ENCODE measurements around the gene ZNF583.

The ZNF583 gene

DNA sequence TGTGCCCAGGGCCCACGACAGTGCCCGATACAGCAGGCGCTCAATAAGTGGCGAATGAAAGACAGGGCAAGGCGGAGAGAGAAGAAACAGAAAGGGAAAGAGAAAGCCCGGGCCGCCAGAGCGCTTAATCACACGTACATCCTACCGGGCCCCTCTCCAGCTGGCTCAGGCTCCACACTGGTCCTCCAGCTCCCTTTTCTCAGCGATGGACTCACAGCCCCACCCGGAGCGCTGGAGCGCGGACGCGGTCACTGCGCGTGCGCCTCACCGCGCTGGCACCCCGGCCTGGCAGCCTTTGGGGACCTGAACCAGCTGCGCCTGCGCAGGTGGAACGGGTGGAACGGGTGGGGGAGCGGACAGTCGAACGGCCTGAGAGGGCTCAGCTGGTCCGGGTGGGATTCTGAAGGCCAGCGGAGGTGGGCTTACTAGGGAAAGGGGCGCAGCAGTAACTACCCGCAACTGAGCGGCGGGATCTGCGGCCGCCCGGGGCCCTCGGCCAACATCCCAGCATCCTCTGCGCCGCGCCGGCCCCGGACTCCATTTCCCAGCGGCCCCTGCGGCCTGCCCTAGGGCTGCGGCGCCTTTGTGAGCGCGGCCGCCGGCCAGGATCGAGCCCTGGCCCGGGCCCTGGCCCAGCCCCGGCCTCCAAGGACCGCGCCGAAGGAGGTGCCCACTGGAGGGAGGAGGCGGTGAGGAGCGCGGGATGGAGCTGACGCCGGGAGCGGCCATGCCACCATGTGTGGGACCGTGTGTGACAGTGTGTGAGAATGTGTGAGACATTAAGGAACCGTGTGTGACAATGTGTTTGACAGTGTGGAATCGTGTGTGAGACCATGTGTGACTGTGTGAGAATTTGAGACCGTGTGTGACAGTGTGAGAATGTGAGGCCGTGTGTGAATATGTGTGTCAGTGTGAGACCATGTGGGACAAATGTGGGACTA is at the start of gene ZNF583:
TSS of gene ZNF583 (plus strand) at position 569 of the 941 bp plus-strand sequence. CDS start 2,783 bp downstream, outside the sequence.
- DNase-seq = peak; percentile 92 to 94

DNA sequence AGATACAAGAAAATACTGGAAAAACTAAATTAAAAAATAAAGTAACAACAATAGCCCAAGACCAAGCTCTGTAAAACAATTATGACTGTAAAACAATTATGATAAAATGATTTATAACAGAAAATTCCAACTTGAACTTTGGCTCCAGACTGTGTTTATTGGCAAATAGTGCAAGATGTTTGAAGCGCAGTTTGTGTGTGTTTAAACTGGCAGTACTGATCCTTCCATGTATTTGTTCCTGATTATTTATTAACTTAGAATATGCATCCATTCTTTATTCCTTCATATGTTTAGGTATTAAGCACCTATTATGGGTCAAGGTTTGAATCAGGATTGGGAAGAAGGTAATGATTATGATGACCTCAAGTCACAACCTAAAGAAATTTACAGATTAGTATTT is 48.6 kb upstream of the ZNF583 start:
- DNase-seq = no peak

DNA sequence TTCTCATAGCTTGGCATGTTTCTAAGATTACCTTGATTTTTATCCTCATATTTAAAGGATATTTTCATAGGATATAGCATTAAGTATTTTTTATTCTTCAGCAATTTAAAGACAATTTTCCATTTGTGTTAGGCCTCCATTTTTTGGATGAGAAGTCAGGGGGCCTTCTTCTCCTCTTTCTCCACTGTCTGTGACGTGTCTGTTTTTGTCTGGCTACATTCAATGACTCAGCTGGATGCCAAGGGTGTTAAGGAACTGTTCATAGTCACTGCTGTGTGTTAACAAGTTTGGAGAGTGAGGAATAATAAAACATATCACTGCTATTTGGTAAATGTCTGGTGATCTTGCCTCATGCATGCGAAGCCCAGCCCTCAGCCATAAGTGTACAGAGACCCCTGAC is 47.2 kb upstream of the ZNF583 start:
- no peak for DNase-seq

DNA sequence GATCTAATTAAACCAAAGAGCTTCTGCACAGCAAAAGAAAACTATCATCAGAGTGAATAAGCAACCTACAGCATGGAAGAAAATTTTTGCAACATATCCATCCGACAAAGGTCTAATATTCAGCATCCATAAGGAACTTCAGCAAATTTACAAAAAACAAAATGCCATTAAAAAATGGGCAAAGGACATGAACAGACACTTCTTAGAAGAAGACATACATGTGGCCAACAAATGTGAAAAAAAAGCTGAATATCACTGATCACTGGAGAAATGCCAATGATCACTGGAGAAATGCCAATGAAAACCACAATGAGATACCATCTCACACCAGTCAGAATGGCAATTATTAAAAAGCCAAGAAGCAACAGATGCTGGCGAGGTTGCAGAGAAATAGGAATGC is 43.3 kb upstream of the ZNF583 start:
- DNase-seq = no peak

DNA sequence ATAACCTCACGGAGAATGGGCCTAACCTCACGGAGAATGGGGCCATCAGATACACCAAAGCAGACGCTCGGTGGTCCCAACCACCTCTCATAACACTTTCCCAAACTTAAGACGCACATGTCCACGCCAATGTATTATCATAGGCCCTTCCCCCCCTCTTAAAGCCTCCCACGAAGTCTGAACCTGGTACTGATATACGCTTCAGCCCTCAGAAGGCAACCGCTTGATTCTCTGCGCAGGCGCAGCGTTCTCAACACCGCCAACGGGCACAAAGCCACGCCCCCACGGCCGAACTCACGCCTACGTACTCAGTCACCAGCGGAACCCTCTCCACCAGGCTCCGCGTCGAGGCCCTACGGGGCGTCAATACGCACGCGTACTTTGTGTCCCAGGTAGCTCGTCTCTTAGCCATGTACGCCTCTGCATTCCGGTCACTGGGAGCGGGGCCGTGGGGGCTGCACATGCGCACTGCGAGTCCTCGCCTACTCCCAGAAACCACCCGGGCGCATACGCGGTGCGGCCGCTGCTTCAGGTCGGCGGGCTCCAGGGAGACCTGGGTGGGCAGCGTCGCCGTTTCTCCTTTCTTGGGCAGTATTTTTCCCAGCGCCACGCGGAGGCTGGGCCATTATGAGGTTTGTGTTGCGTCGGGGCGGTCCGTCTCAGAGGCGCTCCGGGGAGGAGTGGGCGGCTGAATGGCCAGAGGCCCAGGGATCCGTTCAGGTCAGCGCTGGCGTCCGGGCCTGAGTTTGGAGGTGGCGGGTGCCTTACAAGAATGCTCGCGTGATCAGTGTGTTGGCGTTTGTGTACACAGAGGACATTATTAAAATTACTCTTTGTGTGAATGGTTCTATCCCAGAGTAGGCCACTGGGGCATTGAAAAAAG is 36.1 kb upstream of the ZNF583 start:
- peak; percentile 82 to 93 for DNase-seq

GRCh38 chr19:56369886-56370676 is 34.1 kb upstream of the ZNF583 start:
- DNase-seq = no peak

- no peak for DNase-seq
These were observed 31.9 kb upstream of the ZNF583 start for GRCh38 chr19:56372281-56372680.

GRCh38 chr19:56377105-56377924 is 26.8 kb upstream of the ZNF583 start:
- no peak for DNase-seq

- no peak for DNase-seq
These were observed 20.1 kb upstream of the ZNF583 start for GRCh38 chr19:56383826-56384605.

GRCh38 chr19:56393119-56394012 is 10.8 kb upstream of the ZNF583 start, which contains the start of gene ZNF582:
ZNF582 (minus strand) TSS chr19:56393534; CDS start chr19:56391752, 1,782 bp downstream.
- DNase-seq = peak; percentile 96

DNA sequence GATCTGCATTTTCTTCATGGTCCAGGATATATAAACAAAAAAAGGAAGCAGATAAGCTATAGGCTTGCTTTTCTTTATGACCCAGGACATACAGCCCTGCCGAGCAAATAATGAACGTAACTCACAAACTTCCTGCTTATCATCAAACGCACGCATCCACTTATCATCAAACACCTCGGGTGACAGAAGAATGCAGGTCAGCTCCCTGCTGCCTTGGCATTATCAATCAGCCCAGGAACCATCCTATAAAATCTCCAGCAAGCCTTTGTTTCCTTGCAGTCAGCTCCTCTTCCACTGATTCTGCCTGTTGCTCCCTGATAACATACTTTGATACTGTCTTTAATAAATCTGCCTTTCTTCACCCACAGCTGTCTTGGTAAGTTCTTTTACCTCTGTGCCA is 5.3 kb upstream of the ZNF583 start:
- DNase-seq = no peak

GRCh38 chr19:56400485-56400884 is 3.6 kb upstream of the ZNF583 start:
- DNase-seq = no peak

GRCh38 chr19:56403261-56403660 is 871 bp upstream of the ZNF583 start:
- DNase-seq = no peak

- peak; percentile 13 to 25 for DNase-seq
These were observed 549 bp downstream of the ZNF583 start for GRCh38 chr19:56404705-56405056.

GRCh38 chr19:56405062-56405461 is 930 bp downstream of the ZNF583 start:
- DNase-seq = no peak

- no peak for DNase-seq
These were observed 19.3 kb downstream of the ZNF583 start for GRCh38 chr19:56423276-56423984.

DNA sequence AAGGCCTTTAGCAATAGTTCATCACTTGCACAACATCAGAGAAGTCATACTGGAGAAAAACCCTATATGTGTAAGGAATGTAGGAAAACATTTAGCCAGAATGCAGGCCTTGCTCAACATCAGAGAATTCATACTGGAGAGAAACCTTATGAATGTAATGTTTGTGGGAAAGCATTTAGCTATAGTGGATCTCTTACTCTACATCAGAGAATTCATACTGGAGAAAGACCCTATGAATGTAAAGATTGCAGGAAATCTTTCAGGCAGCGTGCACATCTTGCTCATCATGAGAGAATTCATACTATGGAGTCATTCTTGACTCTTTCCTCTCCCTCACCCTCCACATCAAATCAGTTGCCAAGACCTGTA is 19.8 kb downstream of the ZNF583 start:
- DNase-seq = no peak

DNA sequence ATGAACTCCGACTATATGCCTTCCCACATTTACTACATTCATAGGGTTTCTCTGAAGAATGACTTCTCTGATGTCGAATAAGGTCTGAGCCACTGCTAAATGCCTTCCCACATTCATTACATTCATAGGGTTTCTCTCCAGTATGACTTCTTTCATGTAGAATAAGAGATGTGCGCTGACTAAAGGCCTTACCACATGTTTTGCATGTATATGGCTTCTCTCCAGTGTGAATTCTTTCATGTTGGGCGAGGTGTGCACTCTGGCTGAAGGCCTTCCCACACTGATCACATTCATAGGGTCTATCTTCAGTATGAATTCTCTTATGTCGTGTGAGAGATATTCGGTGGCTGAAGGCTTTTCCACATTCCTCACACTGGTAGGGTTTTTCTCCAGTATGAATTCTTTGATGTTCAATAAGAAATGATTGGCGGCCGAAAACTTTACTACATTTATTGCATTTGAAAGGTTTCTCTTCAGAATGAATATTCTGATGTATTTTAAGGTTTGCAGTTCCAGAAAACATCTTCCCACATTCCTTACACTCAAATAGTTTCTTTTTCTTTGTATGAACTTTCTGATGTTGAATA is 37.2 kb downstream of the ZNF583 start:
- DNase-seq = no peak

DNA sequence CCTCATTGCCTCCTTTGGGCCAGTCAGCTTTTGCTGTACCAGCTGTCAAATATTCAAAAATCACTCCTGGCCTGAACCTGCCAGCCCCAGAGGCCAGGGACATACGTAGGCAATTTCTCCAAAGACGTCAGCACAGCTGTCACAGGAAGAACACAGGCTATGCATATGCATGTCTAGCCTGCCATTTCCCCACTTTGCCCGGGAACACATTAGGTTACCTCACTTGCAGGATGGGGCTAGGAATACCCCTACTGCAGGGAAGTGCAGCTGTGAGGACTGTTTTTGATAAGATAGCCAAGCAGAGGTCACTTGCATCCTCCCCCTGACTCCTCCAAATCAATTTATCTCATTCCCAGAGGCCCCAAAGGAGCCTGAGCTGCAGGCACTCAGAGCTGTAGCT is 70.2 kb downstream of the ZNF583 start:
- DNase-seq = no peak

Measured in CD4-positive, alpha-beta T cell treated with Interferon alpha-2 for 1 hour (primary cell).